HG03095 (cell line): Measurements from ENCODE around the gene NFATC2.
A peak's percentile ranks its signal among the peaks of the same experiment; 100 is the strongest.
"Not testable (repeated sequence)": the region's sequence is repeated elsewhere in the genome, so short reads cannot be mapped to it uniquely, and the experiment has no call there.

ENCODE experiments used
- ATAC-seq: cut with Tn5 transposase; IDR thresholded peaks from one replicate; pipeline ENCODE4 v1.9.1; 2021; ENCODE audit warnings: moderate library complexity; ENCODE audit not compliant: unreplicated experiment

NFATC2 gene

GRCh38 chr20:51476106-51476505, 66.4 kb downstream of the NFATC2 start:
- ATAC-seq = not testable (repeated sequence)

GRCh38 chr20:51473771-51474170, 68.7 kb downstream of the NFATC2 start:
- no peak for ATAC-seq

GRCh38 chr20:51473256-51473655, 69.3 kb downstream of the NFATC2 start:
- no peak for ATAC-seq

- ATAC-seq = no peak
These were observed 71.6 kb downstream of the NFATC2 start for GRCh38 chr20:51470907-51471411.

GRCh38 chr20:51470499-51470820, 72.1 kb downstream of the NFATC2 start:
- ATAC-seq = no peak

- ATAC-seq = no peak
These were observed 72.7 kb downstream of the NFATC2 start for GRCh38 chr20:51469578-51470498.

- no peak for ATAC-seq
These were observed 73.5 kb downstream of the NFATC2 start for GRCh38 chr20:51469046-51469445.

- ATAC-seq = no peak
These were observed 73.9 kb downstream of the NFATC2 start for GRCh38 chr20:51468636-51469035.

GRCh38 chr20:51467956-51468626, 74.4 kb downstream of the NFATC2 start:
- ATAC-seq = no peak

- no peak for ATAC-seq
These were observed 78.5 kb downstream of the NFATC2 start for GRCh38 chr20:51463998-51464397.

GRCh38 chr20:51463560-51463959, 79.0 kb downstream of the NFATC2 start:
- ATAC-seq = no peak

GRCh38 chr20:51462566-51463276, 79.8 kb downstream of the NFATC2 start:
- no peak for ATAC-seq

GRCh38 chr20:51461846-51462245, 80.7 kb downstream of the NFATC2 start:
- ATAC-seq = not testable (repeated sequence)

- ATAC-seq = peak; percentile 21
These were observed 81.2 kb downstream of the NFATC2 start for GRCh38 chr20:51461306-51461705.

GRCh38 chr20:51460569-51461265, 81.8 kb downstream of the NFATC2 start:
- peak; percentile 95 for ATAC-seq

- ATAC-seq = no peak
These were observed 82.4 kb downstream of the NFATC2 start for GRCh38 chr20:51460163-51460562.

GRCh38 chr20:51458751-51459439, 83.6 kb downstream of the NFATC2 start:
- ATAC-seq = no peak

- no peak for ATAC-seq
These were observed 85.0 kb downstream of the NFATC2 start for GRCh38 chr20:51457533-51457932.

GRCh38 chr20:51456511-51457509, 85.7 kb downstream of the NFATC2 start:
- ATAC-seq = no peak
